HG03575 (cell line): ENCODE measurements around the gene VGLL4.

Source experiments
- ATAC-seq: cut with Tn5 transposase; IDR thresholded peaks from one replicate; pipeline ENCODE4 v1.9.1; 2021; ENCODE audit not compliant: unreplicated experiment, insufficient number of reproducible peaks, low FRiP score; ENCODE audit errors: extremely low read depth

The VGLL4 gene

DNA sequence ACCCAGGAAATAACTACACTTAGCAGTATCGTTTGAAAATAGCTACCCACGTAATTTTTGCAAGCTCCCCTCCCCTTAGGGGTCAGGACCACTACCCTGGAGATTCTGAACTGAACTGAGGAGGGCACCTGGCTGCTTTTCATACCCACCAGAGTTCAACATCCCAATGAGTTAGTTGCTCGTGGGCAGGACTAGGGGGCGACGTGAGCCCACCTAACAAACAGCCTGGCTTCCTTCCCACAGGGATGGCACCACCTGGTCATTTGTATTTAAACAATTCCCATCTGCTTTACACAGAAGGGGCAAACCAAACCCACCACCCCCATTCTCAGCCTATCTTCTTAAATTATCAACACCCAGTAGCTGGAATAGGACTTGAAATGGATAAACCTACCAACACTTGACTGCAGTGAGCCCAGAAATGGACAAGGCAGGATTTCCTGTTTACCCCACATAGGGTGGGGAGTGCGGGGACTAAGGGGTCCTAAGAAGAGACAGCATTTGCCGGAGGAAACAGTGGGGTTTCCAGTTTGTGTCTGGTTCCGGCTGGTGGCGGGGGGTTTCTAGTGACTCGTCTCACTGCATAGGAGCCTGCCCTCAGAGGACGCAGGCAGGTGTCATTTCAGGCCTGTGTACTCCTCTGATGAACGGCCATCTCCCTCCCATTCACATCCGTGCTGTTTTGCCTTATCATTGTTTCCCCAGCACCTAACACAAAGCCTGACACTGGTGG lies 11.6 kb upstream of the VGLL4 start:
- ATAC-seq: no peak

DNA sequence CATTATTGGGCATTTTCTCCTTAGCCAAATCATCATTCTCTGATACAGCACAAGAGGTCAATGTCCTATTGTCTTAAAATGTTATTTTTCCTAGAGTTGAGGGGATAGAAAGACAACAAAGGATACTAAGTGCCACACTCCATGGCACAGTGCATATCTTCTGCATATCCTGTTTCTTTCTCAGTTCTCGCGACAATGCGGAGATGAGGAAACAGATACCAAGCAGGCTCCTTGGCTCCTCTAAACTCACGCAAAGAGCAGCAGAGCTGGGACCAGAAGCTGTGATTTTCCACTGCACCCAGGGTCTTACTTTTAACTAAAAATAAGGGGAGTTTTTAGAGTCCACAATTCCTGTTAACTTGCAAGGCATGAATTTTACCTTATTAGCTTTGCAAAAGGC lies 10.5 kb upstream of the VGLL4 start:
- ATAC-seq: no peak

DNA sequence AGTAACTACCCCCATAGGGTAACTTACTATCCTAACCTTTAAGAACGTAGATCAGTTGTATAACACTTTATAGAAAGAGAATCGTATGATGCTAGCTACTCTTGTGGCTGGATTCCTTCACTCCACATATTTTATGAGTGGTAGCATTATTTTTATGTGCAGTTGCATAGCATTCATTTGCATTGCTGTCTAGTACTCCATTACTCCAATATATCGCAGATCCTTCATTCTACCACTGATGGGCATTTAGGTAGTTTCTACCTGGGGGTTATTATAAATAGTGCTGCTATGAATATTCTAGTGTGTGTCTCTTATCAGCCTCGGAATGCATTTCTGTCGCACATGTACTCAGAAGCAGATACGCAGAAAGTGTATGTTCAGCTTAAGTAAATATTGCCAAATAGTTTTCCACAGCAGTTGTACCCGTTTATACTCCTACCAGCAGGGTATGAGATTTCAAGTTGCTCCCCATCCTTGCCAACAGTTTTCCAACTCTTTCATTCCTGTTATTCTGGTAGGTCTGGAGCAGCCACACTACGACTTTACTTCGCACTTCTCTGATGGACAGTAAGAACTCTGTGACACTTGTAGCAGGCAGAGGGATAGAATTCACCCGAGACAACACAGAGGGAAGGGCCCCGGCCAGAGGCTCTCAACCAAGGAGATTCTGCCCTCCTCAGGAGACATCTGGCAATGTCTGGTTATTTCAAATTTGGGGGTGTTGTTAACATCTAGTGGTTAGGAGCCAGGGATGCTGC lies 9.8 kb upstream of the VGLL4 start:
- ATAC-seq: no peak

DNA sequence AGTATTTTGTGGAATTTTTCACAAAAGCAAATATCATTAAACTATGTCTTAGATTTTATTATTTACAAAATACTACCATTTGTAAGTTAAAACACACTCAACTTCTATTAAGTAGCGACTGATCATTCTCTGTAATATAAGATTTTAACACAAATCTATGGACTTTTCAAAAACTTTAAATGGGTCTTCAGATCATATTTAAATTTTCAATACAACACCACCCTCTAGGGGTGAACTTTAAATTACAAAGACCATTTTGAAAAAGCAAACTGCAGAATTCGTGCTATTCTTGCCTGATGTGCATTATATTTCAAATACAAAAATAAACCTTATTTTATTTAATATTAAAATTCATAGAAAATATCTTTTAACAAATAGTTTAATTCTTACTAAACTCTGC lies 8.2 kb upstream of the VGLL4 start:
- no peak for ATAC-seq

DNA sequence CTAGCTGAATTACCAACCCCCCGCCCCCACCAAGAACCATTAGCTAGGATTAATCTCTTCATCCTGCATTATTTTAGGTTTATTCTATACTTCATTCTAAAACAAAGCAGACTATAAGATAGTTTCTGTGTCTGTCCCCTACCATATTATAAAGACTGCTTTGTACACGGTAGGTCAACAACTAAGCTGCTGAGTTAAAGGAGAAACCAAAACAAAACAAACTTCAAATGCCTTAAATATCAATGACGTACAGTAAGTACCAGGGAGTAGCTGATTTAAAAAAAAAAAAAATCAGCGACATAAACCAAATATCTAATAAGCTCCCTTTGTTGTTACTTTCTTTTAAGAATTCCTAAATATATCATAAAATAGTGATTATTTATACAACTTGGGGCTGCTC lies 7.8 kb upstream of the VGLL4 start:
- no peak for ATAC-seq

DNA sequence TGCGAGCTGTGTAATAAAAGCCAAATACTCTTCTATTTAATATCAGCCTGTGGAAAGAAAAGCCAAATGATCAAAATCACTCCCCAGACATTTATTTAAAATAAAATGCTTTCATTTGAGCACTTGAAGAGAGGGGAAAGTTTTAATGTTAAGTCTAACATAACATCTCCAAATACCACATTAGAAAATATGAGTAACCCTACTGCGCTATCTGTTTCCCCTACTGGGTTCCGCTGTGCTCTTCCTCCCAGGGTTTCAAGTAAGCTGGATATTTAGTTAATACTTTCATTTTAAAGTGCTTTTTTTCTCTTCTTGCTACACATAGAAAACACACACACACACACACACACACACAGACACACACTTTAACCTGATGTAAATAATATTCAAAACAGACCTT lies 6.7 kb upstream of the VGLL4 start:
- ATAC-seq: no peak

DNA sequence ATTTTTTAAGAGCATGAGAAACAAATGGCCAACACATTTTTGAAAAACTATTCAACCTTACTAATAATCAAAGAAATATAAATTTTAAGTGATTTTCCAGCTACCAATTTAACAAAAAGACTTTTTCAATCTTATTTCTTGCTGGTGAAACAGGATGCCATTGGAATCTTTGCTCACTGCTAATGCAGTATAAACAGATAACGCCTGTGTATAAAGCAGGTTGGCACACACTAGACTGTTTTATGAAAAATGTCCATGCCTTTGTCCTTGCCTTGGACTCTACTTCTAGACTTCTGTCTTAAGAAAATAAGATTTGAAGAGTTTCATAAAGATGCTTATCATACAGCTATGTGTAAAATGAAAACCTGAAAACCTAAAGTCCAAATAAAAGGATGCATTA lies 5.0 kb upstream of the VGLL4 start:
- ATAC-seq: no peak

DNA sequence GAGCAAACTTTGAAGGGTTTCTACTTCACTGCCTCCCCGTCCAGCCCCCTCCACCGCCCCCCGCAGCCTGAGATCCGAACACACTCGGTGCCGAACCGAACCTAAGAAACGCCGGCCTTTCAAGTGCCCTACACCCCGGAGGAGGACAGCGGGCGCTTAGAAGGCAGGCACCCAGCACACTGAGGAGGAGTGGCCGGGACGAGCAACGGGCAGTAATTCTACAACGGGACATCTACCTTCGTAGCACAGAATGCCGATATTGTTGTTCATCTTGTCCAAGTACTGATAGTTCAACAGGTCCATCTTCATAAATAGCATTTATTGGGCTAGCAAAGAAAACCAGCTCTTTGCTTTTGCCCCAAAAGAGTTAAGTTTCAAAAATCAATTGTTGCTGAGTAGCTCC lies 513 bp downstream of the VGLL4 start:
- no peak for ATAC-seq

DNA sequence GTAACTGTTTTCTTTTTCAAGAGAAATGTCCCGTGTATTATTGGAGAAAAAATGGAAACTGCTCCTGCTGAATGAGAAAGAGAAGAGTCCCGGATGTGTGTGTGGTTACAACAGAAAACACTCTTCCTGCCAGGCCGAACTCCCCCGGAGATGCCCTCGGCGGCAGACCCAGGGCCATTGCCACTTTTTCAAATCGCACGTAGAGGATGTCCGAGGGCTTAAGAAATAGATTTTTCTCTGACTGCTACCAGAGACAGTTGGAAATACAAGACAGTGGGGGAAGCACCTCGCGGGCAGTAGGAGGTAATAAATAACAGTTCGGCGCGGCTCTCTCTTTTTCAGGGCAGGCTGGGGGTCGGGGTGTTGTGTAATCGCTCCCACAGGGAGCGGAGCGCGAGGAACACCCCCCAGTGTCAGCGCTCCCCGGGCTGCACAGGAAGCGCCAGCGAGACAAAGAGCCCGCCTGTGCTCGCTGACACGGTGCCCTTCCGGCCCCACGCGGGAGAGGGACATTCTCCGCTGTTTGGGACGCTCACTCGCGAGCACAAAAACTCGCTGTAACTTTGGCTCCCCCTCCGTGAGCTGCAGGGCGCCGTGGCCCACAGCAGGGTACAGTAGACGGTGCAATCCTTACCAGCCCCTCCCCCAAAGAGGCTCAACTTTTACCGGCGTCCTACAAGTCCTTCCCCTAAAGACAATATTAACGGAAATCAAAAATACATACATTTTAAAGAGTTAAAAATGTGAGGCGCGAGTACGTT lies 1.1 kb downstream of the VGLL4 start:
- peak; percentile 28 for ATAC-seq

DNA sequence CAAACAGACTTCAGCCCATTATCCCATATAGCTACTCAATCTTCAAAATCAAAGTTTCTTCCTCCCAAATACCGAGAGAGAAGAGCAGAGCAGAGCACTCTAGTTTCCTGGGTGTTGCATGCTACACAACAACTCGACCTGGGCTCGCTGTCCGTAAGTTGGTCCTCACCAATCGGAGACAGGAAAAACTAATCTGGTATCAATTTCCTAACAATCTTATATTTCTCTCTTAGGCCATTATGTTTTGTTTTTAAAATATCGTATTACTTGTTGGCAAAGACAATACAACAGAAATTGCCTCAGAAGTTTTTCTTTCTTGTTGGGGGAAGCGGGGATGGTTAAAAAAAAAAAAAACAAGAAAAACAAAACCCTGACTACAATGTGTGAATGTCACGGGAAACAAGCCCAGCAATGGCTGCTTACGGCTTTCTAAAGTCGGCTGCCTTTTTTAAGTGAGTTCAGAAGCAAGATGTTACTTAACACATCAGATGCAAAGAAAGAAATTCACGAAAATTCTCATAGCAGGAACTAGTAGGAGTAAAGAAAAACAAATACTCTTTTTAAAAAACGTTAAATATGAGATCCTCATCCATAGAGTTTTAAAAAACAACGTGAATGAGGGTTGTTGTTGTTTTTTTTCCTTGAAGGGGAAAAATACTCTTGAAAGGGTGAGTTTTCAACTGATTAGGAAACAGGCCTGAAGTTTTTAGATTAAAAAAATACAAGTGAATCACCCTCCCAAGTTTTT lies 1.9 kb downstream of the VGLL4 start:
- no peak for ATAC-seq

DNA sequence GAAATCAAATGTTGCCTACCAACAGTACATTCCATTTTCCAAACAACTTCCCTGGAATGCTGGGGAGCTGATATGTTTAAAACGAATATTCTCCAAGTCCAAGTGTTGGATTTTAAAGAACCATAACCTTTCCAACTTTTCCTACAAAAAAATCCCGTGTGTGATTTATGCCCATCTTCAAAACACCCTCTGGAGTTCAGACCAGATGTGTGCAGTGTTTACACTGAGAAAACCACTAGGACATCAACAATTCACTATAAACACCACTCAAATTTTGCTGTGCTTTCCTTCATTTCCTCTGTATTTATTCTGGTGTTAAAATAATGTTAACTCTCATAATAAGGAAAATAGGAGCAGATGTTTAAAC lies 2.4 kb downstream of the VGLL4 start:
- ATAC-seq: no peak

DNA sequence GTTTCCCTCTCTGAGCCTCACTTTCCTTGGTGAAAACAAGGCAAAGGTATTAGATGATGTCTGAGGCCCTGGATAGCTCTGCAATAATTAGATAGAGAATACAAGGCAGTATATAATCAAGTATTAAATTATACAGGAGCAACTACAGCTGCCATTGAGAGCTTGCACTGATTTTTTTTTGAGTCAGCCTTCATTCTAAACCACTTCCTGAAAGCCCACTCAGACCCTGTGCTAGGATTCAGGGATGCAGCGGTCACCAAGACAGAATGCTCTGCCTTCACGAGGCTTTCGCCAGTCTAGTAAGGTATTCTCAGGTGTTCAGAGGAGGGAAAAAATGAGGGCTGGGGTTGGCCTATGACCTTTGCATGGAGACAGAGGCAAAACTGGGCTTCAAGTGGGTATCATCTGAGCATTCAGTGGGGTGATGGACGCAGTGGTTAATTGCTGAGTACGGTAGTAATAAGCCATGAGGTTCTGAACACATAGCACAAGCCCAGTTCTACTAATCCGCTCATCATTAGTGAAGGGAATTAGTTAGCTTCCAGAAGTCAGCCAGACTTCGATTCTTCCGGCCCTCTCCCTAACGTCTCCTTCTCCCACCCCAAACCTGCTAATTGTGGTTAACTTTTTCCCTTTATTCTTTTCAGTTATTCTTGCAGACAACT lies 3.6 kb downstream of the VGLL4 start:
- no peak for ATAC-seq

DNA sequence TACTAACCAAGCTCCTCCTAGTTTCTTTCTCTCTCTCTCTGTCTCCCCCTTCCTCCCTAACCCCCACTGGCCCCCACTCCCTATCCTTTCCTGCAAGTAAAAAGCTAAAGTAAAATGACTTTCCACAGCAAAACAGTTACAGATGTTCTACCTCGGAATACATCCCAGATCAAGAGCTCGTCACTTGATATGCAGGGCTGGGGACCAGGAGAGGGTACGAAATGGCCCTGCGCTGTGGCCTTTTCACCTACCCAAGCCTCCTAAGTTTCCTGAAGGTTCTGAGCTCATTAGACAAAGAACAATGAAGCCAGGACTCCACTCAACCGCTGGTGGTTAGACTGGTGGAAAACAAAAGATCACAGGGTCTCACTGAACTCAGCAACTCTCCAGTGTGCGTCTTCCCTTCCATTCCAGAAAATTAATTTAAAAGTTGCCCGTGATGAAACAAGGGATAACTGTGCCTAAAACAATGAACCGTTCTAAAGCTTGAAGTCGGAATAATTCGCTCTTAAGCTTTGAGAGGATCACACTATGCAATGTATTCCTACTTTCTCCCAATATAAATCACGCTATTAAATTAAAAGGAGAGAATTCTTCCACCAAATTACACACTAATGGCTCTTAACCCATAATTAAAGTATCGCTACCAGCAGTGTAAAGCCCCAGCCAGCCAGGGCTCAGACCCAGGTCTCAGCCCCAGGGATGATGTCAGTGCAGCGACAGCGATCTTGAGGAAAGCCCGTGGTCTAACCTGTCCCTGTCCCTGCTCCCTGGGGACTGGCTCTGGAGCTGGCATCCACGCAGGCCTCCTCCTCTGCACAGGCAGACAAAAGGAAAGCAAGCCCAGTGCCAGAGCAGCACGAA lies 5.0 kb downstream of the VGLL4 start:
- ATAC-seq: no peak

DNA sequence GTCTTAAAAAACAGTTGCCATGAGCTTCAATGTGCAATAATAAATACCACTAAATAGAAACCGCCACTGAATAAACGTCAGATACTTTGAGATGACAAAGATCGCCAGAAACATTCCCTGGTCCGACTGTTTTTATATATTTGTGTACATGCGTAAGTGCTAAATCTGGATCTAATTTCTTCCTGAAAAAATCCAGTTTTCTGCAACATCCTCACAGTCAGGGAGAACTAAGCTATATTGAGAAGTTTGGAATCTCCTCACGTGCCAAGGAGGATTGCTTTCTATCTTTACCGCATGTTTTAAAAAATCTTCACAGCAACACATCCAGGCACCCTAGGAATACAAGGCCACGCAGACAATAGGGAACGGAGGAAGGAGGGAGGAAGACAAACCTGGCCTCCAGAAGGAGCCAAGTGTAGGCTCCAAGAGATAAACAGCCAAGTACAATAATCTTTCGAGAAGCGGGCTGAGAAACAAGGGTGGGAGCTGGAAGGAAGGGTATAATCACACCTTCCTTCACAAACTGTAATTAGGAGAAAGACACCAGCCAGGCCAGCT lies 5.7 kb downstream of the VGLL4 start:
- no peak for ATAC-seq

DNA sequence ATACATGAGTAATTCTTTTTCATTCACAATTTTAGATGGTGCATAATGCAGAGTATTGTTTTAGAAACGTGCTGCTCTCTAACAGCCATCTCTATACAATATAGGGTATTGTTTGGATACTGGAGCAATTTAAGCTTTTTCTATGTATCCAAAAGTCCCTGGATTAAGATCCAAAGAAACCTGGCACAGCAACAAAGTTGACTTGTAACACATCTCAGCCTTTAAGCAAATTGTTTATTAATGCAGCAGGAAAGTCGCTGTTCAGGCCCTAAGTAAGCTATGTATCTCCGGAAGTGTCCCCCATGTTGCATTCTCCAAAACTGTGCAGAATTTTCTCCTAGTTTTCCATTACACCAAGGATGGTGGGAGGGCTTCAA lies 7.3 kb downstream of the VGLL4 start:
- no peak for ATAC-seq

DNA sequence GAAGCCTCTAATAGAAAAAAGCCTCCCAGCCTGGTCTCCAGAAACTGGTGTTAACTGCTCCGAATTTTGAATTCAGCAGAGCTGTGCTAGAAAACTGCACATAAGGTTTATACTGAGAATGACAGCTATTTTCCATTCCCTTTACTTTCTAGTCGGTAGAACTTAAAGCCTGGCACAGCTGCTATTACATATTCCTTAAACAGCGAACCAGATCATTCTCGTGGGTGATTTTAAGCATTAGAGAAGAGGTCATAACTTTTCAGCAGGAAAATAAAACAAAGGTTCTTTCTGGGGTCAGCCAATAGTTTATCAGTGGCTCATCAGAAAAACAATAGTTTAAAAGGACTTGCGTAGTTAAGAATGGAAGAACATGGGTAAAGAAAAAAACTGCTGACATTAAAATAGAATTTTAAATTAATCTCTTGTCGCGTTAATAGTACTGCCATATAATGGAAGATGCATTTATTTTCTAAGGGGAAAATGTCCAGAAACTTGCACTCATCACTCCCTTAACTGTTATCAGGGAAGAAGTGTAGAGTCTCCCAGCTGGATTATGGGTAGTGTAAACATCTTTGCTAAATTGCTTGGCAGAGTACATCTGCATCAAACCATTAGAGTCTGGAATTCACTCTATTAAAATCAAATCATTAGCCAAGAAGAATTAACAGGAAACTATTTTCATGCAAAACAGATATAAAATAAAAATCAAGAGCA lies 7.9 kb downstream of the VGLL4 start:
- ATAC-seq: no peak

DNA sequence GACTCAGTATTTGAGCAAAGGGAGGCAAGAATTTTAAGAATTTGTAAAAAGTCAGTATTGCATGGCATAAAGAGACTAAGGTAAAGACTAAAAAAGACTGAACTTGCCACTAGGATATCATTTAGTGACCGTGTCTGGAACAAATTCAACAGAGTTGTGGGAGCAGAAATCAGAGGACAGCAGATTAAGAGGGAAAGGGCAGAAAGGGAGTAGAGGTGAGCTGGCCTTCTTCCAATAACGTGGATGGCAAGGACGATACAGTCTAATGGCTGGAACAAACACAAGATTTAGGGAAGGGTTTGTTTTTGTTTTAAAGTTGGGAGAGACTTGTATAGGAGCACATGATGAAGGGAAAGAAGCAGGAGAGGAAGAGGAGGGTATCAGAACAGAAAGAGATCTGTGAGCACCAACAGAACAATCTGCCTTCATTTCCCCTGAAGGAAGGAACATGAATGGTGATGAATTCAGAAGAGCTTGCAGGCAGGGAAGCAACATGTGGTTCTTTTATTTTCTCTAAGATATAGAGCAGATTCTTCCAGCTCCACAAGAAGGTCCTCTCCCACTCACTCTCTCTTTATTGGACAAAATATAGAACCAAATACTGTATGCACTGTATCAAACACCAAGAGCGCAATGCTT lies 8.6 kb downstream of the VGLL4 start:
- ATAC-seq: no peak
